ENCODE results near the gene ZCCHC7. TPM values are rescaled to one million over a fixed set of nuclear protein-coding genes. Genes with fewer than 3 reads are reported as not detected.

ZCCHC7 gene
- total RNA-seq, 1 experiment from 2014 or later = 31.2 TPM

- POLR2A ChIA-PET = no interaction called here
Measured at GRCh38 chr9:37182718-37183117, 62.3 kb downstream of the ZCCHC7 start.

More at GRCh38 chr9:37182718-37183117, 62.3 kb downstream of the ZCCHC7 start:
- Histone ChIP-seq H3K27me3 (ENCODE audit: insufficient read depth, low read length) (no peaks in the 10 kb centered on the region), H3K9me2 (ENCODE audit: insufficient read depth) (no peaks in the 10 kb centered on the region), H3K79me2 (ENCODE audit: insufficient read depth, low read length) (peaks cover 28% of the 10 kb centered on the region), H3K4me2 (ENCODE audit: low read length) (no peak overlapping the region), H3K4me1 (ENCODE audit: control insufficient read depth in 1 of 2, insufficient read depth in 2 of 2, low read length in 2 of 2) (no peaks in the 10 kb centered on the region), H2AFZ (ENCODE audit: low read depth, low read length, poor library complexity, severe bottlenecking) (no peak overlapping the region), H3K9ac (ENCODE audit: low read length) (no peak overlapping the region), H3K9me3 (ENCODE audit: control insufficient read depth in 1 of 2, insufficient read depth in 1 of 2, low read depth in 1 of 2, low read length in 2 of 2) (peaks cover 0 to 6% of the 10 kb centered on the region in 2 experiments; a peak in 1 of 4 replicates), H3K36me3 (ENCODE audit: control insufficient read depth in 1 of 2, insufficient read depth in 2 of 2, low read length in 2 of 2) (no peaks in the 10 kb centered on the region; a peak in 1 of 4 replicates), H4K20me1 (ENCODE audit: insufficient read depth) (0 out of 2 replicates have a peak, but pooled peaks cover 3% of the 10 kb centered on the region), H3K4me3 (replicated peaks in 1 of 2; ENCODE audit: low read depth in 1 of 2, low read length in 2 of 2) (no peak overlapping the region), H3K27ac (ENCODE audit: low read depth, low read length) (no peak overlapping the region)
- BruUV-seq (replicated peaks) = no TSS peak
- ATAC-seq (no peak), DNase-seq (ENCODE audit: low read depth, low spot score) (no peak)
- intact Hi-C loops (cut with micrococcal nuclease) = no loop called here
- ChIA-PET RAD21 (ENCODE audit: low non-redundant PET in 1 of 2, low total read pairs in 2 of 2, uncharacterized antibody in 2 of 2, unreplicated experiment in 2 of 2) (no interaction called here), CTCF (no interaction called here)
- no peak for TF ChIP-seq SRF (IDR thresholded peaks at IDR 0.05; ENCODE audit: low read depth)
- TF ChIP-seq POLR2A (IDR thresholded peaks at IDR 0.05; ENCODE audit: borderline replicate concordance, extremely low read depth, insufficient read depth, insufficient read length) = no peak
- no peak for TF ChIP-seq ZNF274 (IDR thresholded peaks at IDR 0.05; ENCODE audit: low read depth, low read length)
- no peak for TF ChIP-seq SP1 (IDR thresholded peaks at IDR 0.05; ENCODE audit: low read depth)
- TF ChIP-seq RAD21 (IDR thresholded peaks at IDR 0.05; ENCODE audit: low read depth) = no peak
- TF ChIP-seq, protein P1, sequence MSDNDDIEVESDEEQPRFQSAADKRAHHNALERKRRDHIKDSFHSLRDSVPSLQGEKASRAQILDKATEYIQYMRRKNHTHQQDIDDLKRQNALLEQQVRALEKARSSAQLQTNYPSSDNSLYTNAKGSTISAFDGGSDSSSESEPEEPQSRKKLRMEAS (IDR thresholded peaks at IDR 0.05) = no peak
- TF ChIP-seq EZH2phosphoT487 (IDR thresholded peaks at IDR 0.05; ENCODE audit: borderline replicate concordance) = no peak
- no peak for TF ChIP-seq JUND (IDR thresholded peaks at IDR 0.05)
- no peak for TF ChIP-seq CEBPB (IDR thresholded peaks at IDR 0.05; ENCODE audit: low read depth)
- no peak for TF ChIP-seq CBX3 (IDR thresholded peaks at IDR 0.05; ENCODE audit: low read depth)
- TF ChIP-seq, protein P2, sequence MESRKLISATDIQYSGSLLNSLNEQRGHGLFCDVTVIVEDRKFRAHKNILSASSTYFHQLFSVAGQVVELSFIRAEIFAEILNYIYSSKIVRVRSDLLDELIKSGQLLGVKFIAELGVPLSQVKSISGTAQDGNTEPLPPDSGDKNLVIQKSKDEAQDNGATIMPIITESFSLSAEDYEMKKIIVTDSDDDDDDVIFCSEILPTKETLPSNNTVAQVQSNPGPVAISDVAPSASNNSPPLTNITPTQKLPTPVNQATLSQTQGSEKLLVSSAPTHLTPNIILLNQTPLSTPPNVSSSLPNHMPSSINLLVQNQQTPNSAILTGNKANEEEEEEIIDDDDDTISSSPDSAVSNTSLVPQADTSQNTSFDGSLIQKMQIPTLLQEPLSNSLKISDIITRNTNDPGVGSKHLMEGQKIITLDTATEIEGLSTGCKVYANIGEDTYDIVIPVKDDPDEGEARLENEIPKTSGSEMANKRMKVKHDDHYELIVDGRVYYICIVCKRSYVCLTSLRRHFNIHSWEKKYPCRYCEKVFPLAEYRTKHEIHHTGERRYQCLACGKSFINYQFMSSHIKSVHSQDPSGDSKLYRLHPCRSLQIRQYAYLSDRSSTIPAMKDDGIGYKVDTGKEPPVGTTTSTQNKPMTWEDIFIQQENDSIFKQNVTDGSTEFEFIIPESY (IDR thresholded peaks at IDR 0.05; ENCODE audit: extremely low read depth, insufficient replicate concordance, low read length) = no peak
- TF ChIP-seq EZH2 (IDR thresholded peaks at IDR 0.05) = no peak
- TF ChIP-seq YY1 (IDR thresholded peaks at IDR 0.05; ENCODE audit: extremely low read depth, insufficient replicate concordance, low read depth, low read length) = no peak
- TF ChIP-seq POLR2AphosphoS5 (IDR thresholded peaks at IDR 0.05; ENCODE audit: low read depth, low read length) = no peak
- TF ChIP-seq SIN3A (IDR thresholded peaks at IDR 0.05; ENCODE audit: low read depth) = no peak

Measured in HCT116 (cell line).